ENCODE measurements around the gene POGLUT3.

GRCh38 chr11:108501396-108501795 lies 3.2 kb upstream of the POGLUT3 start:
- TF ChIP-seq CTCF (IDR thresholded peaks at IDR 0.05; ENCODE audit: insufficient read depth, low read length), result no peak
- no peak for TF ChIP-seq POLR2AphosphoS5 (IDR thresholded peaks at IDR 0.05; ENCODE audit: low read depth)
- TF ChIP-seq GABPA (IDR thresholded peaks at IDR 0.05; ENCODE audit: low read depth), result no peak
- TF ChIP-seq REST (IDR thresholded peaks at IDR 0.05; ENCODE audit: insufficient replicate concordance, low read depth), result no peak
- TF ChIP-seq SPI1 (IDR thresholded peaks at IDR 0.05; ENCODE audit: borderline replicate concordance, low read depth), result no peak
